IMR-90 (cell line): ENCODE measurements around the gene KLHL7.

ENCODE experiments used
- CEBPB ChIP-seq: IDR thresholded peaks from 2 replicates; pipeline ENCODE4 v1.6.1; 2012; ENCODE audit warnings: low read depth, low read length, improper control_type of control experiment
- CTCF ChIP-seq: conservative IDR thresholded peaks from 2 replicates; pipeline ENCODE4 v1.5.1; 2012; ENCODE audit warnings: mild to moderate bottlenecking, low read depth, low read length, improper control_type of control experiment
- MAZ ChIP-seq: IDR thresholded peaks from 2 replicates; pipeline ENCODE4 v1.6.1; 2012; ENCODE audit warnings: low read depth, mild to moderate bottlenecking, low read length, improper control_type of control experiment, moderate library complexity, borderline replicate concordance
- MXI1 ChIP-seq: IDR thresholded peaks from 2 replicates; pipeline ENCODE4 v1.6.1; 2012; ENCODE audit warnings: low read depth, mild to moderate bottlenecking, low read length, moderate library complexity, borderline replicate concordance
- NFE2L2 ChIP-seq: fragments of 150-350 bp; IDR thresholded peaks from 2 replicates; pipeline ENCODE4 v1.6.1; 2016; ENCODE audit warnings: low read depth, mild to moderate bottlenecking, low read length
- POLR2A ChIP-seq: IDR thresholded peaks from 2 replicates; pipeline ENCODE4 v1.6.1; 2012; ENCODE audit warnings: mild to moderate bottlenecking, low read depth, low read length
- RCOR1 ChIP-seq: IDR thresholded peaks from 2 replicates; pipeline ENCODE4 v1.6.1; 2012; ENCODE audit warnings: mild to moderate bottlenecking, low read length, improper control_type of control experiment; ENCODE audit not compliant: insufficient replicate concordance
- RFX5 ChIP-seq: IDR thresholded peaks from 2 replicates; pipeline ENCODE4 v1.8.0; 2012; ENCODE audit warnings: low read depth, mild to moderate bottlenecking, low read length, moderate library complexity

GRCh38 chr7:23168111-23168885, 62.7 kb downstream of the KLHL7 start:
- no peak for TF ChIP-seq CTCF
- TF ChIP-seq MAZ: no peak
- no peak for TF ChIP-seq POLR2A
- no peak for TF ChIP-seq RFX5
- TF ChIP-seq CEBPB: no peak
- no peak for TF ChIP-seq RCOR1
- no peak for TF ChIP-seq MXI1
- no peak for TF ChIP-seq NFE2L2
